Urinary bladder (tissue), 4 donors: ENCODE measurements around the gene SCAPER. TPM values are rescaled to one million over a fixed set of nuclear protein-coding genes. Genes with fewer than 3 reads are reported as not detected.

Source experiments
- DNase-seq: peaks from one replicate; pipeline ENCODE4 v3.0.0-alpha.2; 2015; ENCODE audit errors: extremely low spot score
- H3K27ac ChIP-seq: one replicate; pipeline ENCODE4 v1.5.1; 2013; ENCODE audit warnings: low read depth, mild to moderate bottlenecking, moderate library complexity
- H3K36me3 ChIP-seq: one replicate; pipeline ENCODE4 v1.6.1; 2013; ENCODE audit warnings: mild to moderate bottlenecking, moderate library complexity; ENCODE audit not compliant: insufficient read depth
- H3K4me1 ChIP-seq: one replicate; pipeline ENCODE4 v1.6.1; 2013; ENCODE audit warnings: mild to moderate bottlenecking, moderate library complexity; ENCODE audit not compliant: insufficient read depth
- H3K4me3 ChIP-seq: one replicate; pipeline ENCODE4 v1.5.1; 2013; ENCODE audit warnings: low read depth, low read length
- WGBS: extraction: QIAGEN DNeasy Blood & Tissue Kit; methylation state at CpG from one replicate; pipeline ENCODE4 v1.1.7; 2013; 5-methylcytosine and 5-hydroxymethylcytosine counted together
- polyA plus RNA-seq: library from polyadenylated mRNA; stranded (reverse); fragments of 200-250 nt; gene quantifications from one replicate; pipeline ENCODE4 v1.2.3, GENCODE V29; 2013
- total RNA-seq: library from RNA; depleted of rRNA; stranded (reverse); fragments of >200 nt; gene quantifications from one replicate; pipeline ENCODE4 v1.2.3, GENCODE V29; 2014
- donor health status: healthy with polysubstance abuse.
- donor health status: healthy.

The SCAPER gene
- total and polyA plus RNA-seq, 2 donors = 15.1 to 38.3 TPM

DNA sequence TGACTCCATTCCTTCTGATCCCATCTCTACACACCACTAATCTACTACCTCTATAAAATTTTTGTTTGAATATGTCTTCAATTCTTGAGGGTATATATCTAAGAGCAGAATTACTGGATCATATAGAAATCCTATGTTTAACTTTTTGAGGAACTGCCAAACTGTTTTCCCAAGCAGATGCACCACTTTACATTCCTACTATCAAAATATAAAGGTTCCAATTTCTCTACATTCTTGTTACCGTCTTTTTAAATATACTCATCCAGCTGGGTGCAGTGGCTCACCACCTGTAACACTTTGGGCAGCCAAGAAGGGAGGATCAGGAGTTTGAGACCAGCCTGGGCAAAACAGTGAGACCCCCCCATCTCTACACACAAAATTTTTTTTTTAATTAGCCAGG lies 268.0 kb downstream of the SCAPER start:
- no peak for DNase-seq
- WGBS = 93% methylated on average over 1 of the region's 1 CpG
- Histone ChIP-seq H3K4me3 (no peak overlapping the region), H3K4me1 (no peaks in the 10 kb centered on the region), H3K36me3 (no peaks in the 10 kb centered on the region), H3K27ac (no peak overlapping the region)

DNA sequence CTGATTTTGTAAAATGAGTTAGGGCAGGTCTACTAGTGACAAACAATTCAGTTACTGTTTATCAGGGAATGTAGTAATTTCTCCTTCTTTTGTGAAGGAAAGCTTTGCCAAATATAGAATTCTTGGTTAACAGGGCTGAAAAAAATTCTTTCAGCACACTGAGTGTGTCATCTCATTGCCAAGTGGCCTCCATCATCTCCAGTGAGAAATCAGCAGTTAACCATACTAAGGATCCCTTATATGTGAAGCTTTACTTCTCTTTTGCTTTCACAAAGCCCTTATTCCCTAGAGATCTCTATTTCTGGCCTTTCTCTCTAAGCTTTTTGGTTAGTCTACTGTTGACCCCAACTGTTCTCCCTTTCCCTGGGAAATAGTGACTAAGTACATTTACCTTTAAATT lies 269.1 kb downstream of the SCAPER start:
- no peaks in the 10 kb centered on the region for H3K36me3 ChIP-seq
- H3K27ac ChIP-seq = no peak overlapping the region
- H3K4me1 ChIP-seq = no peaks in the 10 kb centered on the region
- H3K4me3 ChIP-seq = no peak overlapping the region
- DNase-seq = no peak

DNA sequence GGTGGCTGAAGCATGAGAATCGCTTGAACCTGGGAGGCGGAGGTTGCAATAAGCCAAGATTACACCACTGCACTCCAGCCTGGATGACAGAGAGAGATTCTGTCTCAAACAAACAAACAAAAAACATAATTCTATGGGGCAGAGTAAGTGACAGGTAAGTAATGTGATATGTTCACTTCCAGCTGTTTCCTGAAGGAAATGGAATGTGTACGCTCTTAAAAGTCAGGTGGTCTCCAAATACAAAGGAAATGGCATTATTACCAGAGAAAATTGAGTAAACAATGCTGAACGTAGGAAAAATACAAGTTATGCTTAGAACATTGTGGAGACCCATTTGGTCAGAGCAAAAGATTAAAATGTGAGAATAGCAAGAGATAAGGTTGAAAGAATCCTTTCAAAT lies 278.5 kb downstream of the SCAPER start:
- no peak overlapping the region for H3K4me3 ChIP-seq
- no peaks in the 10 kb centered on the region for H3K36me3 ChIP-seq
- DNase-seq = no peak
- no peak overlapping the region for H3K27ac ChIP-seq
- H3K4me1 ChIP-seq = no peaks in the 10 kb centered on the region
- WGBS = 77% methylated on average over 4 of the region's 4 CpGs

DNA sequence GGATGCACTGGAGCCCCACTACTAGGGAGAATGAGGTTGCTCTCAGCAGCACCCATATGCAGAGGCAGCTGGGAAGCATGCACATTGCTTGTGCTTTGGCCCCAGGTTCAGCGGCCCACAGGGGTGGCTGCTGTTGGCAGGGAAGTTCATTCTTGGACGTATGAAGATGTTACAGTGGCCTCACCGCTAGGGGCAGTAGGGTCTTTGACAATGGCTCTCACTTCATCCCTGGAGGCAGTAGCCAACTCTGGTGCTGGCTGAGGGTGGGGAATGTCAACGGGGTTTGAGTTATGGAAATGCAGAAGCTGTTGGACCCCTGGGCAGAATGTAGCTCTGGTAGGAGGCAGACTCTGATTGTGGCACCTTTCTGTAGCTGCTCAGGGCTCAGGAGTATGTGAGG lies 279.9 kb downstream of the SCAPER start:
- H3K4me1 ChIP-seq = no peaks in the 10 kb centered on the region
- H3K27ac ChIP-seq = no peak overlapping the region
- no peak overlapping the region for H3K4me3 ChIP-seq
- WGBS = 77% methylated on average over 4 of the region's 4 CpGs
- no peak for DNase-seq
- H3K36me3 ChIP-seq = no peaks in the 10 kb centered on the region

DNA sequence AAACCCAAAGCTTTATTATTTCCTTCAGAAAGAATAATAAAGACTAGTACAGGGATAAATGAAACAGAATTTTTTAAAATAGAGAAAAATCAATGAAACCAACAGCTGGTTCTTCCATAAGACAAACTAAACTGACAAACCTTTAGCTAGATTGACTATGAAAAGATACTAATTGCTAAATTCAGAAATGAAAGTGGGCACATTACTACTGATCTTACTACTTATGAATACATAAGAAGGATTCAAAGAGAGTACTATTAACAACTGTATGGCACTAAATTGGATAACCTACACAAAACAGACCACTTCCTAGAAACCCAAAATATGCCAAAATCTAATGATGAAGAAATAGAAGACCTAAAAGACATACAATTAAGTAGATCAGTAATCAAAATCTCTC lies 290.4 kb downstream of the SCAPER start:
- no peak overlapping the region for H3K27ac ChIP-seq
- DNase-seq = no peak
- no peaks in the 10 kb centered on the region for H3K4me1 ChIP-seq
- no peaks in the 10 kb centered on the region for H3K36me3 ChIP-seq
- no peak overlapping the region for H3K4me3 ChIP-seq

DNA sequence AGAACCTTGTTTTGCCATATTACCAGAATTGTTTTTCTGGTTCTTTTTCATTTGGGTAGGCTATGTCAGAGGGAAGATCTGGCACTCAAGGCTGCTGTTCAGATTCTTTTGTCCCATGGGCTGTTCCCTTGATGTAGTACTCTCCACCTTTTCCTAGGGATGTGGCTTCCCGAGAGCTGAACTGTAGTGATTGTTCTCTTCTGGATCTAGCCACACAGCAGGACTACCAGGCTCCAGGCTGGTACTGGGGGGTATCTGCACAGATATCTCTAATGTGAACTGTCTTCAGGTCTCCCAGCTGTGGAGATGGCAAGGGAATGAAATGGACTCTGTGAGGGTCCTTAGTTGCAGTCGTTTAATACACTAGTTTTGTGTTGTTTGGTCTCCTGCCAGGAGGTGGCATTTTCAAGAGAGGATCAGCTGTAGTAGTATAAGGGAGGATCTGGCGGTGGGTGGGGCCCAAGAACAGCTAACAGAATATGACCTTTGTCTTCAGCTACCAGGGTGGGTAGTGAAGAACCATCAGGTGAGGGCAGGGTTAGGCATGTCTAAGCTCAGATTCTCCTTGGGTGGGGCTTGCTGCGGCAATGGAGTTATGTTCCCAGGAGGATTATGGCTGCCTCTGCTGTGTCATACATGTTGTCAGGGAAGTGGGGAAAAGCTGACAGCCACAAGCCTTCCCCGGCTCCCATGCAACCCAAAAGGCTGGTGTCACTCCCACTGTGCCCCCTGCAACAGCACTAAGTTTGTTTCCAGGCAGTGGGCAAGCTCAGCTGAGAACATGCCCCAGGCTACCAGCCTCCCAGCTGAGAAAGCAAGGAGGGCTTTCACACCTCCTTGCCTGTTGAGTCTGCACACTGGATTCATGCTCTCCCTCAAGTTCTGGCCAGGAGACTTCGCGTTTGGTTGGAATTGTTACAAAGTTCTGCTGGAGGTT lies 316.1 kb downstream of the SCAPER start:
- no peak for DNase-seq

DNA sequence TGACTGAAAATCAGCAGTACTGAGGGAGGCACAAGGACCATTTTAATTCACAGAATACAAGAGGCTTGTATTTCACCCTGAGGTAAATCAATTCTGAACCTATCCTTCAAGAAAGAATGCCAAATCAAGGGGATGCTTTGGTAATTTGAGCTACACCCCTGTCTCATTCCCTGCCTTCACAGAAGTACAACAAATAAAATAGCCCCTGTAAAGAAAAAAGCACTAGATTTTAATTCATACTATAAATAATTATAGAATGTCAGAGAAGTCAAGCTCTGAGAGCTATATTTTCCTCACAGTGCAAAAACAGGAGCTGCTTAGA lies 319.6 kb downstream of the SCAPER start:
- DNase-seq = no peak
- no peak overlapping the region for H3K27ac ChIP-seq
- H3K4me1 ChIP-seq = no peaks in the 10 kb centered on the region
- no peaks in the 10 kb centered on the region for H3K36me3 ChIP-seq
- H3K4me3 ChIP-seq = no peak overlapping the region

More for the DNA sequence above, 316.1 kb downstream of the SCAPER start:
- H3K4me3 ChIP-seq = no peak overlapping the region
- H3K27ac ChIP-seq = no peak overlapping the region
- WGBS = 89% methylated on average over 7 of the region's 7 CpGs
- H3K36me3 ChIP-seq = no peaks in the 10 kb centered on the region
- no peaks in the 10 kb centered on the region for H3K4me1 ChIP-seq

DNA sequence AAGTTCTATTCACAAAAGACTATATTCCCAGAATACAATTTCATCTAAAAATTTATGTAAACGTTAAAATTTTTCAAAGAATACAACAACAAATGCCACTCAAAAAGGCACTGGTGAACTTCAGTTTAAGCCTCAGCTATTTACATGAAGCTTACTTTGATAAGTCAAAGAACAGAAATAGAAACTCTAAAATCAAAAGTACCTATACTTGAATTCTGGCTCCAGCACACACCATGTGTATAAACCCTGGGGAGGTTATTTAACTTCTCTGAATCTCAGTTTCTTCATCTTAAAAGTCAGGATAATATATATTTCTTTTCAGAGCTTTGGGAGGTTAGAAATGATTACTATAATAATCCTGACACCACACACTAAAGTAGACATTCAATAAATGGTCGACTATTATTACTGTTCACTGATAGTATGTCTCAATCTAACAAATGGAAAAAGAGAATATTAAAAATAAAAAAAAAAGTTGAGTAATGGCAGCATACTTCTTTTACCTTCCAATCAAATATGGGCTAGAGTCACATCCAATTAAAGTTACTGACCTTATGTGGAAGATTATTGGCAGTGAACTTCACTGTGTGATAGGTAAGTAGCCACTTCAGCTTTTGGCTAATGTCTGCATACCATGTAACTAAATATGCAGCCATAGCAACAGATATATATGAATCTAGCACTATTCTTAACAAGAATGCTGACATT lies 320.1 kb downstream of the SCAPER start:
- WGBS = 68% methylated on average over 2 of the region's 2 CpGs
- no peak for DNase-seq
- no peak overlapping the region for H3K27ac ChIP-seq

DNA sequence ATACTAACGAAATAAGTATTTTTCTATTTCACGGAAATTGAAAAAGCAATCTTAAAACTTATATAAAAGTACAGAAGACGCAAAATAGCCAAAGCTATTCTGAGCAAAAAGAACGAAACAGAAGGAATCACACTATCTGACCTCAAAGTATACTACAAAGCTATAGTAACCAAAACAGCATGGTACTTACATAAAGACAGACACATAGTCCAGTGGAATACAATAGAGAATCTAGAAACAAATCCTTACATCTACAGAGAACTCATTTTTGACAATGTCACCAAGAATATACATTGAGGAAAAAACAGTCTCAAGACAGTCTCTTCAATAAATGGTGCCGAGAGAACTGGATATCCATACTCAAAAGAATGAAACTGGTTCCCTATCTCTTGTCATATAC lies 322.6 kb downstream of the SCAPER start:
- Histone ChIP-seq H3K36me3 (no peaks in the 10 kb centered on the region), H3K4me1 (no peaks in the 10 kb centered on the region), H3K4me3 (no peak overlapping the region), H3K27ac (no peak overlapping the region)
- WGBS = 89% methylated on average over 5 of the region's 5 CpGs
- no peak for DNase-seq

More for the DNA sequence above, 320.1 kb downstream of the SCAPER start:
- H3K4me3 ChIP-seq = no peak overlapping the region
- H3K36me3 ChIP-seq = no peaks in the 10 kb centered on the region
- H3K4me1 ChIP-seq = no peaks in the 10 kb centered on the region

DNA sequence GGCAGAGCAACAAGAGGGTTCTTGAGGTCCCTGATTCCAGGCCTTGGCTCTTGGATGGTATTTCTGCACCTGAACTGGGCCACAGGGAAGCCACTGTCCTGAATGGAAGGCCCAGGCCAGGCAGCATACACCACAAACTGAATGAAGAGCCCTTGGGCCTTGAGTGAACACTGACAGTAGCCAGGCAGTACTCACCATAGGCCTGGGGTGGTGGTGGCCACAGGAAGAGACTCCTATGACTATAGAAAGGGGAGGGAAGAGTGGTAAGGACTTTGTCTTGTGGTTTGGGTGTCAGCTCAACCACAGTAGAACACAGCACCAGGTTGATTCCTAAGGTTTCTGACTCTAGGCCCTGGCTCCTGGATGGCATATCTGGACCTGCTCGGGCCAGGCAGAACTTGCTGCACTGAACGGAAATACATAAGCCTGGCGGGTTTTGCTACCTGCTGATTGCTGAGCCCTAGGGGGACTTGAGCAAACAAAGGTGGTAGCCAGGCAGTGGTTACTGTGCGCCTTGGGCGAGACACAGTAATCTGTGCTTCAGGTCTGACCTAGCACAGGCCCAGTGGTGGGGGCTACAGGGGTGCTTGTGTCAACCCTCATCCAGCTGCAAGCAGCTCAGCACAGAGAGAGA lies 327.1 kb downstream of the SCAPER start:
- no peak overlapping the region for H3K27ac ChIP-seq
- H3K4me1 ChIP-seq = no peaks in the 10 kb centered on the region
- H3K4me3 ChIP-seq = no peak overlapping the region
- no peak for DNase-seq
- H3K36me3 ChIP-seq = no peaks in the 10 kb centered on the region
- 93% methylated on average over 5 of the region's 5 CpGs for WGBS

DNA sequence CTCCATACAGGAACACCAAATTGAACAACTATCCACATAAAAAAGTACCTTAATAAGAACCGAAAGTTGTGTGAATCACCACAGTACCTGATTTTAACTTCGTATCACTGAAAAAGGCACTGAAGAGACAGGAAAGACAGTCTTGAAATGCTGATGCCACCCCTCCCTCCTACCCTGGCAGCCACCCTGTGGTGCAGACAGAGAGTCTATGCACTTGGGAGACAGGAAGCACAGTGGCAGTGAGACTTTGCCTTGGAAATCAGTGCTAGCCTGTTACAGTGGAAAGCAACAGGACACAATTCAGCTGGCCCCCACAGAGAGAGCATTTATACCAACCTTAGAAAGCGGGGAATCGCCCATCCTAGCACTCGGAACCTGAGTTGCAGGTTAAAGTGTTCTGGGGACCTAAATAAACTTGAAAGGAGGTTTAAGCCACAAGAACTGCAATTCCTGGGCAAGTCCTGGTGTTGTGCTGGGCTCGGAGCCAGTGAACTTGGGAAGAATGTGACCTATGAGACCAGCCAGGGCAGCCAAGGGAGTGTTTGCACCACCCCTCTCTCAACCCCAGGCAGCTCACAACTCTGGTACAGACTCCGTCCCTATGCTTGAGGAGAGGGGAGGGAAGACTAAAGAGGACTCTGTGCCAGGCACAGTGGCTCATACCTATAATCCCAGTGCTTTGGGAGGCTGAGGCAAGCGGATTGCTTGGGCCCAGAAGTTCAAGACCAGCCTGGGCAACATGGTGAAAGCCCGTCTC lies 328.4 kb downstream of the SCAPER start:
- H3K36me3 ChIP-seq = no peaks in the 10 kb centered on the region
- no peak for DNase-seq
- no peaks in the 10 kb centered on the region for H3K4me1 ChIP-seq
- no peak overlapping the region for H3K27ac ChIP-seq
- WGBS = 59% methylated on average over 9 of the region's 9 CpGs
- no peak overlapping the region for H3K4me3 ChIP-seq

DNA sequence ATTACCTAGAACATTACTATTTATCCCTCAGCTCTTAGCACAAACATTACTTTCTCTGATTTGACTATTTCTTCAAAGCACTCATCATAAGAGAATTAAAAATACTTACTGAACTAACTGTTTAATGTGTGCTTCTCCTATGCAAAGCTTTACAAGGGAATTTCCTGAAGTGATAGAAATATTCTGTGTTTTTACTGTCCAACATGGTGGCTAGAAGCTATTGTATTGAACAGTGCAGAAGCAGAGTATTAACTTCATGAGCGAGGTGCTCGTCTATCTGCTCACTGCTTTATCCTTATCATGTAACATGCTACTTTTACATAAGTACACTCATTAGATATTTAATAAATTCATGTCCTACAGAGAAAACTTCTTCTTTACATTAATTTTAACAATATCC lies 329.5 kb downstream of the SCAPER start:
- H3K4me3 ChIP-seq = no peak overlapping the region
- no peak for DNase-seq
- H3K36me3 ChIP-seq = no peaks in the 10 kb centered on the region
- H3K27ac ChIP-seq = no peak overlapping the region
- WGBS = over 99% methylated on average over 2 of the region's 2 CpGs
- no peaks in the 10 kb centered on the region for H3K4me1 ChIP-seq

DNA sequence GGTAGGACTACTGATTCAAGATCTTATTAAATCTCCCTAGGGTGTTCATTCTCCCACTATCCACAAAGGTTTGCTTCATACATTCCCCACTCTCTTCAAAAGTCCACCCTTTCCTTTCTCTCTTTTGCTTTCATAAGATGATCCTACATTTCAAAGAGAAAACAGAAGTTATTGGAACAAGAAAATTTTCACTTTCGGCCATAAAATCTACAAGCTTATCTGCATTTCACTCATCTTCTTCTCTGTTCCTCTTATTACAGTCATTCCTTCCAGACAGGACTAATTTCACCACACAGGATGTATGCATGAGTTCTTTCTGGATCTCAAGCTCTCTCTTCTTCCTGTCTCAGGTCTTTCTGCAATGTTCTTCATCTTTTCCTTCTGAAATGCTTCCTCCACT lies 329.9 kb downstream of the SCAPER start:
- no peak overlapping the region for H3K4me3 ChIP-seq
- WGBS = 80% methylated on average over 1 of the region's 1 CpG
- H3K36me3 ChIP-seq = no peaks in the 10 kb centered on the region
- no peak for DNase-seq
- H3K4me1 ChIP-seq = no peaks in the 10 kb centered on the region
- H3K27ac ChIP-seq = no peak overlapping the region
